ENCODE measurements around the gene DPH2. TPM values are rescaled to one million over a fixed set of nuclear protein-coding genes. Genes with fewer than 3 reads are reported as not detected.

Gene DPH2
- polyA plus RNA-seq, 3 donors = 13.0 to 23.6 (median 14.1) TPM

DNA sequence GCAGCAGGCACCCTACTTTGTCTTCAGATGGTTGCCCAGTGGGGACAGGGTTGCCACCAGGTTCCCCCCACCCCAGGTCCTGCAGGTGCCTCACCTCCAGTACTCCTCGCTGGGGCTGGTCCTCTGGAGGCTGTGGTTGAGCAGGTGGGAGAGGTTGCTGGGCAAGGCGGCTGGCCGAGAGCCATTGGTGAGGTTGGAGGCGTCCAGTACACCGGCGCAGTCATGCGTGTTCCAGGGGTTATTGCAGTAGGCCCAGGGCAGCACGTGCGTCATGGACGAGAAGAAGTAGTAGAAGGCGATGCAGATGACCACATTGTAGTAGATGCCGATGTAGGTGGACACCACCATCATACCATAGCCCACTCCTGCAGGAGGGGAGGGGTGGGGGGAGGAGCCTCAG, 38.4 kb downstream of the DPH2 start:
- H3K9me3 Mint-ChIP-seq = no peaks in the 10 kb centered on the region
- no peaks in the 10 kb centered on the region for H3K27me3 ChIP-seq (ENCODE audit: control insufficient read depth in 2 of 2, insufficient read depth in 2 of 2, low read length in 2 of 2)
- no peak for DNase-seq
- no peak overlapping the region for H3K27ac Mint-ChIP-seq
- no peak overlapping the region for H3K4me3 Mint-ChIP-seq
- no peaks in the 10 kb centered on the region for H3K79me2 ChIP-seq (ENCODE audit: insufficient read depth, low read length)
- TF ChIP-seq, protein P1, sequence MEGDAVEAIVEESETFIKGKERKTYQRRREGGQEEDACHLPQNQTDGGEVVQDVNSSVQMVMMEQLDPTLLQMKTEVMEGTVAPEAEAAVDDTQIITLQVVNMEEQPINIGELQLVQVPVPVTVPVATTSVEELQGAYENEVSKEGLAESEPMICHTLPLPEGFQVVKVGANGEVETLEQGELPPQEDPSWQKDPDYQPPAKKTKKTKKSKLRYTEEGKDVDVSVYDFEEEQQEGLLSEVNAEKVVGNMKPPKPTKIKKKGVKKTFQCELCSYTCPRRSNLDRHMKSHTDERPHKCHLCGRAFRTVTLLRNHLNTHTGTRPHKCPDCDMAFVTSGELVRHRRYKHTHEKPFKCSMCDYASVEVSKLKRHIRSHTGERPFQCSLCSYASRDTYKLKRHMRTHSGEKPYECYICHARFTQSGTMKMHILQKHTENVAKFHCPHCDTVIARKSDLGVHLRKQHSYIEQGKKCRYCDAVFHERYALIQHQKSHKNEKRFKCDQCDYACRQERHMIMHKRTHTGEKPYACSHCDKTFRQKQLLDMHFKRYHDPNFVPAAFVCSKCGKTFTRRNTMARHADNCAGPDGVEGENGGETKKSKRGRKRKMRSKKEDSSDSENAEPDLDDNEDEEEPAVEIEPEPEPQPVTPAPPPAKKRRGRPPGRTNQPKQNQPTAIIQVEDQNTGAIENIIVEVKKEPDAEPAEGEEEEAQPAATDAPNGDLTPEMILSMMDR (IDR thresholded peaks at IDR 0.05) = no peak
- intact Hi-C loops (cut with micrococcal nuclease) = loop anchor here in 1 of 2 donors (5.0 kb wide), 1 partner anchor 39 kb away; no protein-coding TSS in a partner anchor
- WGBS (ENCODE audit: insufficient coverage) = no CpG with 5 or more reads among the region's 12 CpGs
- H3K36me3 Mint-ChIP-seq = no peaks in the 10 kb centered on the region
- no peaks in the 10 kb centered on the region for H3K4me1 ChIP-seq (ENCODE audit: control insufficient read depth in 1 of 2, insufficient read depth in 2 of 2, low read length in 2 of 2)
- peaks cover 2% of the 10 kb centered on the region for H3K4me1 Mint-ChIP-seq
- H3K36me3 ChIP-seq (replicated peaks in 1 of 2; ENCODE audit: control insufficient read depth in 1 of 2, insufficient read depth in 2 of 2, low read length in 2 of 2) = no peaks in the 10 kb centered on the region
- peaks cover 4 to 9% (median 4%) of the 10 kb centered on the region in 3 donors for H3K27me3 Mint-ChIP-seq (ENCODE audit: low read depth in 3 of 3)
- no peak overlapping the region for H3K4me2 ChIP-seq (replicated peaks; ENCODE audit: extremely low read depth, low read length, poor library complexity, severe bottlenecking)
- no peaks in the 10 kb centered on the region for H3K9me3 ChIP-seq (replicated peaks in 1 of 2; ENCODE audit: control insufficient read depth in 1 of 2, insufficient read depth in 1 of 2, low read length in 2 of 2)
- no peak overlapping the region for H3K9ac ChIP-seq (ENCODE audit: insufficient read depth, low read length, poor library complexity, severe bottlenecking)
- H2AFZ ChIP-seq (ENCODE audit: insufficient read depth, low read depth, low read length, poor library complexity, severe bottlenecking) = no peak overlapping the region
- no peak overlapping the region for H3K4me3 ChIP-seq (replicated peaks in 1 of 3; ENCODE audit: low read depth in 2 of 3, low read length in 3 of 3)
- no peaks in the 10 kb centered on the region for H4K20me1 ChIP-seq (ENCODE audit: insufficient read depth, low read length)
- H3K27ac ChIP-seq (ENCODE audit: low read depth in 1 of 2, low read length in 2 of 2) = no peak overlapping the region

DNA sequence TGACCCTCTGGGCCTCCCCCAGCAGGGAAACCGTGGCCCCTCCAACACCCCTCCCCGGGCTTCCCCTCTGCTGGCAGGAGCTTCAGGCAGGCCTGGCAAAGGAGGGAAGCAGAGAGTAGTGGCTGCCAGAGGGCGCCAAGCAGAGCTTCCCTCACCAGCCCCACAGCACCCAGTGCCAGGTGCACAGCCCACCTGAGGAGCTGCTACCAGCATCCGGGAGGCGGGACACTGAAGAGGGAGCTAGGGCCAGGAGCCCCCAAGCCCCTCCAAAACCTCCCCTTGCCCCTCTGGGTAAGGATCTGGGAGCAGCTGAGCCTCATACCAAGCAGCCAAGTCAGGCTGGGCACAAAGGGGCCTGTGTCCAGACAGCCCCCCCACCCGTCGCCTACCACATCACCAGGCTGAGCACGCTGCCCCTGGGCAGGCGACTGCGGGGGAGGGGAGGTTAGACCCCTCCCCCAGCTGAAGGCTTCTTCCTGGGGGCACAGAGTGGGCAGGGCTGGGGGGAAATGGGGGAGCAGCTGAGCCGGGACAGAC, 41.2 kb downstream of the DPH2 start:
- Mint-ChIP-seq H3K9me3 (no peaks in the 10 kb centered on the region), H3K27ac (no peak overlapping the region), H3K27me3 (ENCODE audit: low read depth in 3 of 3) (peaks cover 4 to 12% (median 4%) of the 10 kb centered on the region in 3 donors), H3K4me1 (peaks cover 4% of the 10 kb centered on the region), H3K36me3 (no peaks in the 10 kb centered on the region), H3K4me3 (no peak overlapping the region)
- Histone ChIP-seq H3K9ac (ENCODE audit: insufficient read depth, low read length, poor library complexity, severe bottlenecking) (no peak overlapping the region), H2AFZ (ENCODE audit: insufficient read depth, low read depth, low read length, poor library complexity, severe bottlenecking) (no peak overlapping the region), H4K20me1 (ENCODE audit: insufficient read depth, low read length) (no peaks in the 10 kb centered on the region), H3K4me1 (ENCODE audit: control insufficient read depth in 1 of 2, insufficient read depth in 2 of 2, low read length in 2 of 2) (no peaks in the 10 kb centered on the region), H3K79me2 (ENCODE audit: insufficient read depth, low read length) (no peaks in the 10 kb centered on the region), H3K27ac (ENCODE audit: low read depth in 1 of 2, low read length in 2 of 2) (no peak overlapping the region), H3K27me3 (ENCODE audit: control insufficient read depth in 2 of 2, insufficient read depth in 2 of 2, low read length in 2 of 2) (no peaks in the 10 kb centered on the region), H3K4me2 (replicated peaks; ENCODE audit: extremely low read depth, low read length, poor library complexity, severe bottlenecking) (no peak overlapping the region), H3K4me3 (replicated peaks in 1 of 3; ENCODE audit: low read depth in 2 of 3, low read length in 3 of 3) (no peak overlapping the region), H3K9me3 (replicated peaks in 1 of 2; ENCODE audit: control insufficient read depth in 1 of 2, insufficient read depth in 1 of 2, low read length in 2 of 2) (no peaks in the 10 kb centered on the region), H3K36me3 (replicated peaks in 1 of 2; ENCODE audit: control insufficient read depth in 1 of 2, insufficient read depth in 2 of 2, low read length in 2 of 2) (no peaks in the 10 kb centered on the region)
- WGBS (ENCODE audit: insufficient coverage) = 94% methylated on average over 3 of the region's 11 CpGs
- TF ChIP-seq, protein P1 (IDR thresholded peaks at IDR 0.05) = no peak
- no peak for DNase-seq
- intact Hi-C loops (cut with micrococcal nuclease) = no loop called here
